ENCODE measurements around the gene HEXA.
"Not testable (repeated sequence)": the region's sequence is repeated elsewhere in the genome, so short reads cannot be mapped to it uniquely, and the experiment has no call there.

The HEXA gene

DNA sequence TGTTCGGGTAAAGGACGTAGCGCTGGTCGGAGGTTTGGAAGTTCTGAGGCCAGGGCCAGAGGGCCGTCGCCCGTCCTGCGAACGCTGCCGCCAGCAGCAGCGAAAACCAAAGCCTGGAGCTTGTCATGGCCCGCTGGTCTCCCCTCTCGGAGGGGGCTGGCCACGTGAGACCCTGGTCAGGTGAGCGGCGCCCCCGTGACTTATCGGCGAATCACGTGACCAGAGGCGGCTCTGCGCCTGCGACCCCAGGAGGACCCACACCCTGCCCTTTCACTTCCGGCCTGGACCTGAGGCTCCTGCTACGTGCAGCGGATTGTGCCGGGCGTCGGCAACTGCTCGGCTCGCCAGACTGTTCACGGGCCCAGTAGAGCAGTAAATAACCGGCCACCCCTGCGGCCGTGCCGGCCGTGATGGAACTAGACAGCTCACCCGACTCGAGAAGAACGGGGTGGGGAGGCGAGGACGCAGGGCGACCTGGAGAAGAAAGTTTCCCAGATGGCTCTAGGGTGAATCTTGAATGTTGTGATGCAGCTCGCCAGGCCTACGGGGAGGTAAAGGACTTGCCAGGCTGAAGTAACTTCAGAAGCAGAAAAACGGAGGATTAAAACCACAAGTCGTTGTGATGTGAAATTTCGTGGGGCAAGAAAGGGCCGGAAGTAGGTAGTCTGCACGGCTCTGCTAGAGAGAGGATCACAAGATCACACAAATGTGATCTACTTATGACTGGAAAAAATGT is at the start of gene HEXA:
Gene HEXA (minus strand): TSS at position 169 of the 736 bp plus-strand sequence. CDS start 42 bp downstream, at position 127.
- peak; percentile 76 for DNase-seq

DNA sequence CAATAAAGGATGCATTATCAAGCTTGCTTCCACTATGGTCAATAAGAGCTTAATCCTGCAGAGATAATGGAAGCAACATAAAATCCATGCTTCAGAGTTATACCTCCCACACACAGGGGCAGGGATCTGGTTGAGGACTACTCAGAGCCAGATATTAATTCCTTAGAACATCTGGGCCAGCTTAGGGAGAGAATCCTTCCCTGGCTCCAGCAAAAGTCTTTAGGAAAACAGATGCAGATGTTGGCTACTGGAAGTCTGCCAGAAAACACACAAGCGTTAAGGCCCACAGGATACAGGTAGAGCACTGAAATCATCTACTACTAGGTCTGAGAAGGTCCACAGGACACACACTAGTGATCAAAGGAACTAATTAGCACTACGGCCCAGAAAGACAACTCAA is 47.4 kb upstream of the HEXA start:
- DNase-seq = no peak

DNA sequence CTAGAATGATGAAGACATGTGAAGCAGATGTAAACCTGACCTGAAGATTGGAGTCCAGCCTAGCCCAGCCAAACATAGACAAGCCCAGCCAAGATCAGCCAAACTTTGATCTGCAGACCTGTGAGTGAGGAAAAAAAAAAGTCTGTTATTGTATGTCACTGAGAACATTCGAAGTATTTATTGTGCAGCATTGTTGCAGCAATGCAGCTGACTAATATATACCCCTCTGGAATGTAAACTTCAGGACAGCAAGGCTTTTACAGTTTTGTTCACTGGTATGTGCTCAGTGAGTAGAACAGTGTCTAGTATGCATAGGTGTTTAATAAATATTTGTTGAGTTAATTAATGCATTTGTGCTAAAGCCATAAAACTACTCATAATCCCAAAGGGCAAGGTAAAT is 45.7 kb upstream of the HEXA start:
- DNase-seq = no peak

DNA sequence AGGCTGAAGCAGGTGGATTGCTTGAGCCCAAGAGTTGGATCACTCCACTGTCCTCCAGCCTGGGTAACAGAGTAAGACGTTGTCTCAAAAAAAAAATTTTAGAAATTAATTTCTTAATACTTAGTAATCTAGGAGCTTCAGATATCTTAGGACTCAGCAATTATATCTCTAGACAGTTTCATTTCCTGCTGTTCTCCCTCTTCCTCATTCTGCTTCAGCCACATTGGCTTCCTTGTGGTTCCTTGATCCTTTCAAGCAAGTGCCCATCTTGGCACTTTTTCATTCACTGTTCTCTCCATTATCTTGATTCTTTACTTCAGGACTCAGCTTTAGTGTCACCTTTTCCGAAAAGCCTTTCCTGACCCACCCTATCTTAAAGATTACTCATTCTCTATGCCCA is 44.8 kb upstream of the HEXA start:
- no peak for DNase-seq

DNA sequence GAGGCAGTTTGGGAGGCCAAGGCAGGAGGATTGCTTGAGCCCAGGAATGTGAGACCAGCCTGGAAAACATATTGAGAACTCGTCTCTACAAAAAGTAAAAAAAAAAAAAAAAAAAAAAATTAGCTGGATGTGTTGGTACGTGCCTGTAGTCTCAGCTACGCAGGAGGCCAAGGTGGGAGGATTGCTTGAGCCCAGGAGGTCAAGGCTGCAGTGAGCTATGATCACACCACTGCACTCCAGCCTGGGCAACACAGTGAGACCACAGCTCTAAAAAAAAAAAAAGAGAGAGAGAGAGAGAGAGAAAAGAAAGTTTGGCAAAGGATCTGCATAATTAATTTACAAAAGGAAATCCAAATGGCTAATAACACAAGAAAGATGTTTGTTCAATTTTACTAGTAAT is 44.0 kb upstream of the HEXA start:
- DNase-seq = not testable (repeated sequence)

DNA sequence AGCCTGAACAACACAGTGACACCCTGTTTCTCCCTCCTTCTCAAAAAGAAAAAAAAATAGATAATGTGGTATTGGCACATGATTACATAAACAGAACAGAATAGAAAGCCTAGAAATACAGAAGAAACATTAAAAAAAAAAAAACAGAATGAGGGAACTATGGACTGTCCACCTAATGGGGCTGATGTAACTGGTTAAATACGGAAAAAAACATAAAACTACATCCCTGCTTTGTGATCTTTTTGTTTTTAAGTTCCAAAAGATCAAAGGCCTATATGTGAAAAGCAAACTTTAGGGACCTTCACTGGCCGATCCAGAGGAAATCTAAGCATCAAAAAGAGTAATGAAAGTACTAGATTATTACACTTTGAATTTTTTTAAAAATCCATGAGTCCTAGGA is 39.5 kb upstream of the HEXA start:
- no peak for DNase-seq

DNA sequence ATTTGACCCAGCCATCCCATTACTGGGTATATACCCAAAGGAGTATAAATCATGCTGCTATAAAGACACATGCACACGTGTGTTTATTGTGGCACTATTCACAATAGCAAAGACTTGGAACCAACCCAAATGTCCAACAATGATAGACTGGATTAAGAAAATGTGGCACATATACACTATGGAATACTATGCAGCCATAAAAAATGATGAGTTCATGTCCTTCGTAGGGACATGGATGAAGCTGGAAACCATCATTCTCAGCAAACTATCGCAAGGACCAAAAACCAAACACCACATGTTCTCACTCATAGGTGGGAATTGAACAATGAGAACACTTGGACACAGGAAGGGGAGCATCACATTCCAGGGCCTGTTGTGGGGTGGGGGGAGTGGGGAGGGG is 37.5 kb upstream of the HEXA start:
- DNase-seq = not testable (repeated sequence)

DNA sequence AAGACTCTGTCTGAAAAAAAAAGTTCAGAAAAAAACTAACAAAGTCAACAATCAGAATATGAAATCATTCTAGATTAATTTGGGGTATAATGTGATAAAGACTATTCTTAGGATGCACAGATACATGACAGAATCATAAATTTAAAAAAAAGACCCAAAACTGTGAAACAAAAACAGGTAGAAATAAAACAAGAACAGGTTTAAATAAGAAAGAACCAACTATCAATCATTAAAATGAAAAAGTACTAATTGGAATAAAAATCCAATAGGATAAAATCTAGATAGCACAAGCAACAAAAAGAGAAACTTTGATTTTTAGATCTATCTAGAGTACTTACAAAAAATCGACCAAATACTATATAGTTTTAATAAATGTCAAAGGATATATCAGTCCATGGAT is 35.7 kb upstream of the HEXA start:
- DNase-seq = no peak

DNA sequence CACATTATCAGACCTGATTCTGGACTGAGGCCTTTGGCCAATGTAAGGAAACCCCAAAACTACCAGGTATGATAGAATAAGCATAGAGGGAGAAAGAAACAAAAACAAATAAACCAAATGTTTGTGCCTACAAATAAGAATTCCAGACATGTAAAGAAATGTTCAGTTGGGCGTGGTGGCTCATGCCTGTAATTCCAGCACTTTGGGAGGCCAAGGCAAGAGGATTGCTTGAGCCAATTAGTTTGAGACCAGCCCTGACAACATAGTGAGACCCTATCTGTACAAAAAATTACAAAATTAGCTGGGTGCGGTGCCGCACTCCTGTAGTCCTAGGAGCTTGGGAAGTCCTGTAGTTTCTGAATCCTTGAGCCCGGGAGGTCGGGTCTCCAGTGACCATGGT is 35.3 kb upstream of the HEXA start:
- no peak for DNase-seq

DNA sequence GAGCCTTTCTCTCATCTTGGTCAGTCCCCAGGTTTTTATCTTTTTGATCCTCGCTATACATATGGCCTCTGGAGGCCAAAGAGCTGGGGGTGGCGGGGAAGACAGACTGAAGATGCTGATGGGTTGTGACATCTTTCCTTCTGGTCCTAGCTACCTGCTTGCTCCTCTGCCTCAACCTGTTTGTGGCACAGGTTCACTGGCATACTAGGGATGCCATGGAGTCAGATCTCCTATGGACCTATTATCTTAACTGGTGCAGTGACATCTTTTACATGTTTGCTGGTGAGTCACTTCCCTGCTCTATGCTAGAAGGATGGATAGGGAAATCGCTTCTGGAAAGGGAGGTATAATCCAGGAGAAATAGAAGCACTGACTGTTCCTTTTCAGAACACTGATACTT is 31.1 kb upstream of the HEXA start:
- DNase-seq = no peak

DNA sequence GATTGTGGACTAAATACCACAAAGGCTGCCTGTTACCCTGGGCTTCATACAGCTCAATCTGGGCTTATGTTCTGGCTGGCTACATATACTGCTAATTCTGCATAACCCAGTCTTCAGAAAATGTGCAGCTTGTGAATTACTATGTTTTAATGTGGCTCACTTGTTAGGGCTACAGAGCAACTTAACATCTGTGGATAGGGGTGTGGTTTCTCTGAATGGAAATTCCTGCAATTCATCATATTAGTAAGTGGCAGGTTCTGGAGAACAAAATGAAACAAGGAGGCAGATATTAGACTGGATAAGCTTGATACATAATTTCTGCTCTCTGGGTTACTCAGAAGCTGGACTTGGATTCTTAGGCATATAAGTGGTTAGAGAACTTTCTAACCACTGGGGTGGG is 29.0 kb upstream of the HEXA start:
- no peak for DNase-seq

DNA sequence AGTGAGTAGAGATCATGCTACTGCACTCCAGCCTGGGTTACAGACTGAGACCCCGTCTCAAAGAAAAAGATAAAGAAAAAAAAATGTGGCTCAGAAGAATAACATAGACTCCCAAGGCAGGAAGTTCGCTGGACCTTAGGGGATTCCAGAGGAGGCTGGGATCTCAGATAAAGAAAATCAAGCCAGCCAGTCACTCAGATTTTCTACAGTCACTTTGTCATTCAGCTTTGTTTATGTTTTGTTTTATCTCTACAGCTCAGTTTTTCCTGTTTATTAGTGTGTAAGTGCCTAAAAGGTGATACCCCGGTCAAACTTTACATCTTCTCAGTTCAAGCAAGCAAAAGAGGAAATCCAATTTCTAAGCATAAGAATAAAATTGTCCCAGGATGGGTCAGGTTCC is 28.5 kb upstream of the HEXA start:
- no peak for DNase-seq

DNA sequence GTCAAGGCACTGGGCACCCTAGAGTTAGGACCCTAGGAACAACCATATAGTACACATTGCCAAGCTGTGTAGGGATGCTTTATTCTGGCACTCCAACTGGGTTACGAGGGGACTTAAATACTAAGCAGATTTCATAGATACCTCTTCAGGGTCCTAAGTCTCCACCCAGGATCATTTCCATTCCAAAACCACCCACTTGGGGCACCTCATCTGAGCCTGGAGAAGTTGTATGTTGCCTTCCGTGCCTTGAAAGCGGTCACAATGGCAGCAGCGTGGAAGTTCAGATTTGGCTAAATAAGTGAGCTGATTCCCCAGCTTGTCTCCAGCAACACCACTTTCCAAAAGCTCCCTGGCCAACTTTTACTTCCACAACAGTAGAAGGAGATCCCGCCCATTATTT is 26.9 kb upstream of the HEXA start:
- DNase-seq = no peak

DNA sequence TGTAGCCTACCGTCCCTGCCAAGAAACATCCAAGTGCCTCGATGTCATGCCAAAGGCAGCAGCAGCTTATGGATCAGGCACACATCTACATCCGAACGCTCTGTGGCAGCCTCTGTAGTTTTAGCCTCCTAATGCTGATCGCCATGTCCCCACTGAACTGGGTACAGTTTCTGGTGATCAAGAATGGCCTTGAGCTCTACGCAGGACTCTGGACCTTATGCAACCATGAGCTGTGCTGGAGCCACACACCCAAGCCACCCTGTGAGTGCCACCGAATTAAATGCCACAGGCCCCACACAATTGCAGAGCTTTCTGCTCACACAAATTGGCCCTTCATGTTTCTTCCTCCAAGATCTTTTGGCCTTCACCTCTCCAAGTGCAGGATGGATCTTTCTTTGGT is 22.8 kb upstream of the HEXA start:
- DNase-seq = no peak

DNA sequence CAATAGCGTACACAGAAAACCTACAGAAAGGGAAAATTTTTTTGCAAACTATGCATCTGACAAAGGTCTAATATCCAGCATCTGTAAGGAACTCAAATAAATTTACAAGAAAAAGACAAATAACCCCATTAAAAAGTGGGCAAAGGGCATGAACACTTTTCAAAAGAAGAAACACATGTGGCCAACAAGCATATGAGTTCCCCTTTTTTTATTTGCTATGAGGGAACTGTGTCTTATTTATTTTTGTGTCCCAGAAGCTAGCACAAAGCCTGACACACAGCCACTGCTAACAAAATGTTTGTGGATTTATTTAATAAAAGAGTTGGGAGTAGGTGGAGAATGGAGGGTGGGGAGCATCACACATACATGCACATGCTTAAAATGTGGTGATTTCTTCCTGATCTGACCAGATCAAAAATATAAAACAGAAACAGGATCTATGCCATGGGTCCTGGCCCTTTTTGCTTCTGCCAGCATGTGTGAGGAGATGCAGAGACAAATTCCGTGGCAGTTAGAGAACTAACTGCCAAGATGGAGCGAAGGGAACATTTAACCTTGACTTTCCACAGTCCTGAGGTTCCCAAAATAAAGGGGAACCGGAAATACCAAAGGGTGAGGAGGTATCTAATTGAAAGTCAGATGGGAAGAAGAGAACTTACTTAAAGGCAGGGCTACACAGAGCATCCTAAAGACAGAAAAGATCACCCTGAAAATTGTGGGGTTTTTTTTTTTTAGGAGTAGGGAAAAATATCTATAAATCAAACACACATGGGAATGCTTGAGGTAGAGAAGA is 22.2 kb upstream of the HEXA start, which contains the start of gene TMEM202:
Gene TMEM202 (plus strand): TSS at position 510 of the 793 bp plus-strand sequence. CDS start 22 bp downstream, at position 532.
- DNase-seq = no peak

DNA sequence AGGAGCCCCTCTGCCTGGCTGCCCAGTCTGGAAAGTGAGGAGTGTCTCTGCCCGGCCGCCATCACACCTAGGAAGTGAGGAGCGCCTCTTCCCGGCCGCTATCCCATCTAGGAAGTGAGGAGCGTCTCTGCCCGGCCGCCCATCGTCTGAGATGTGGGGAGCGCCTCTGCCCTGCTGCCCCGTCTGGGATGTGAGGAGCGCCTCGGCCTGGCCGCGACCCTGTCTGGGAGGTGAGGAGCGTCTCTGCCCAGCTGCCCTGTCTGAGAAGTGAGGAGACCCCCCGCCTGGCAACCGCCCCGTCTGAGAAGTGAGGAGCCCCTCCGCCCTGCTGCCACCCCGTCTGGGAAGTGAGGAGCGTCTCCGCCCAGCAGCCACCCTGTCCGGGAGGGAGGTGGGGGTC is 20.5 kb upstream of the HEXA start:
- DNase-seq = not testable (repeated sequence)

DNA sequence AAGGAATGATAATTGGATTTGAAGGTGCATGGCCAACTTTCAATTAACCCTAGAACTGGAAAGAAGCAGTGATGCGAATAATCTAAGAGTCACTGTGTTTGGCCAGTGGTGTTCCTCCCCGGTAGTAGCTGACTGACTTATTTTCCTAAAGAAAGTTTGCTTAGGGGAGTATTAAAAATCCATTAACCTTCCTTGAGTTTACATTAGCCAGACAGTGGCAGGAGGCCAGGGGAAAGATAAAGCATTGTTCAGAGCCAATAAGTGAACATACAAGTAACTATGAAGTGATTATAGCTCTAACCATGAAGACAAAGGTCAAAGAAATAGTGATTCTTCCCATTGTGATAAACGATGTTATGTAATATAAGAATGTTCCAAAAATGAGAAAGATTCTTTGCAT is 13.4 kb upstream of the HEXA start:
- no peak for DNase-seq

DNA sequence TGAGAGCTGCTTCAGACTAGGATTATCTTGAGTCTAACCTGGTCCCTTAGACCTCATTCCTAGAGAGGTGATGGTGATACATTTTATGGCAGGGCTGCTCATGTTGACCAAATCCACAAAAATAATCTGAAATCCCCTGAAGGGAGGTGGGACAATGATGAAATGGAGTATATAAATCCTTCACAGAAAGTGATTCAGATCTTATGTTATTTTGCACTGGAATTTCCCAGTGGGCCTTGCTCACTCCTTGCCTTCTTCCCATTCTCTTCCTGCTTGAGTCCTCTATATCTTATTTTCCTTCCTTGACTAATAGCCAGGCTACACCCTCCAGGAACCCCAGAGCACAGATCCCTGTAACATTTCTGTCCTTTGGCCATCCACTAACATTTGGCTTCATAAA is 11.9 kb upstream of the HEXA start:
- DNase-seq = no peak

DNA sequence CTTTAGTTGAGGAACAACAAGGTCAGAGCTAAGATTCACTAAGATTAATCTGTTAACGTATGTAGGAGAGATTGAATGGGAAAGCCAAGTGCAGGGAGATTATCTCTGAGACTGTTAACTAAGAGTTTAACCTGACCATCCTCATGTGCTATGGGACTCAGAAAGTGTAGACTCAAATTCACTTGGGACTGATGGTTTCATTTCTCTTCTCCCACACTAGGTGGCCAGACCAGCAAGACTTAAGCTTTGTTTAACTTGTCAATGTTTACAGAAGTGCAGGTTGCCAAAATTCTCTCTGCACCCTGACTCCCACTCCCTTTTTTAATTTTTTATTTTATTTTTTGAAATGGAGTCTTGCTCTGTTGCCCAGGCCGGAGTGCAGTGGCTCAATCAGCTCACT is 6.3 kb upstream of the HEXA start:
- DNase-seq = no peak

DNA sequence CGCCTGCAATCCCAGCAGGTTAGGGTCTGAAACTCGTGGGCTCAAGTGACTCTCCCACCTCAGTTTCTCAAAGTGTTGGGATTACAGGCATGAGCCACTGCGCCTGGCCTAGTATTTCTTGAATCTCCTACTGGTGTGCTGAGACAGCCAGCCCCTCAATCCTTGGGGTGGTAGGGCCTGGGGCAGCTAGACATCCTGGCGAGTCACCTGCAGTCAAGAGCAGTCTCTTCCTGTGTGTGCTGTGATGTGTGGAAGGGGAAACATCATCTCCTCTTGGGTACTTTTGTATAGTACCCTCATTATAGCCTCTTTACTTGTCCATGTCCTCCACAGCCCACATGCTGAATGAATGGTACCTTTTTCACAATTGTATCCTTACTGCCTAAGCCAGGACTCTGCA is 4.9 kb upstream of the HEXA start:
- DNase-seq = no peak

DNA sequence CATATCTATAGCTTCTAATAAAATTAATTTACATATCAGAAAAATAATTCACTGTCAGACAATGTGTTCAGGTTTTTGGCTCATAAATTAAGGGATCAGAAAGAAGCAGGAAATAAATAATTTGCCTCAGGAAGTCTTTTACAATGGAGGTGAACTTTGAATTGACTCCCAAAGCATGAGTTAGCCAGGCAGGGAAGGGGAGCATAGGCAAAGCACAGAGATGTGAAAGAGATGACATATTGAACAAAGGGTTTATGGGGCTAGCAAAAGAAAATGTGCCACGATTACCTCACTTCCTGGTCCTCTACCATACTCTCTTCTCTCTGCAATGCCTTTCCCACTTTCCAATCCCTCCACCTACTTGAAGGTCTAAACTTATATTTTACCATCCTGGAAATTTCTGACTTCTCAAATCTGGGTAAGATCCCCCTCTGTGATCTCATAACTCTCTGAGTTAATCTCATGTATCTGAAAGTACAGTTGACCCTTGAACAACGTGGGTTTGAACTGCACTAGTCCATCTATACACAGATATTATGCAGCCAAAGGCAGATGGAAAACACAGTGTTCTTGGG is 4.1 kb upstream of the HEXA start:
- no peak for DNase-seq

DNA sequence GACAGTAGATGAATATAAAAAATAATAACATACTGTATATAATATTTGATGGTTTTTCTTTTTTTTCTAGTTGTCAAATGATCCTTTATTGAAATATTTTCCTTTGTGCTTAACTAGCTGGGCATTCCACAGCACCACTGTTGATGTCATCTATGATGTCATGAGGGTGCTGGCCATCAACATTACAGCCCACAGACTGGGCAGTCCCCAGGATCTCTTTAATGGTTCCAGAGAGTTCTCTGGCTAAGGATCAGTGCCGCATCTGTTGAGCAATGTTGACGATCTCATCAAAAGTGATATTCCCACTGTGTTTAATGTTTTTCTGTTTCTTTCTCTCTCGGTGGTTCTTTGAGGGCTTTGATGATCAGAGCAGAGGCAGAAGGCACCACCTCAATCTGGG is 3.3 kb upstream of the HEXA start:
- DNase-seq = not testable (repeated sequence)

DNA sequence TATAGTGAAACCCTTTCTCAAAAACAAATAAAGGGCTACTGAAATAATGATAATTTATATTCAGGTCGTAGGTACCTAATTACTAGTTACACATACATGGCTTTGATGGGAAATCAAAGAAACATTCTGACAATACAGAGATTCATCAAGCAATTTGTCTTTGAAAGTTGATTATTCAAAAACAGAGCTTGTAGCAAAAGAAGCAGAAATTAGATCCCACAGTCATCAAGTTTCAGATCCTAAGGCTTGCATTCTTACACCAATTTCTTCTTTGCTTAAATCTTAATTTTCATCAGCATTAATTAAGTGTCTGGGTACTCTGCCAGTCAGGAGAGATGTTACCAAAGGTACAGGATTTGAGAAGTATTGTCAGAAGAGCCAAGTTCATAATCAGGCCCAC is 1.5 kb upstream of the HEXA start:
- DNase-seq = no peak

DNA sequence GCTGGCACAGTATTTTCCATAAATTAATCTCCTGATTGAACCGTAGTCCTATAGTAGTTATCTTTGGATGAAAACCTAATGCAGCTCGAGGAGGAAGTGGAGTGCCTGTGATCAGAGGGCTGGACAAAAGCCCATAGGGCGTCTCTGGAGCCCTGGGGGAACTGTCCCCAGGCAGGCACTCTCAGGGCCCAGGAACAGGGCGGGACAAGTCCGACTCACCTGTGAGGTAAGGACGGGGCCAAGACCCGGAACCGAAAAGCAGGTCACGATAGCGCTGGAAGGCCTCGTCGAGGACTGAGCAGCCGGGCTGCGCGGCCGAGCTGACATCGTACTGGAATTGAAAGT is 341 bp downstream of the HEXA start:
- DNase-seq = no peak

Data from SHP77 treated with DMSO at 0.1 percent for 48 hours (cell line).